ENCODE results near the gene CNPY4. TPM values are rescaled to one million over a fixed set of nuclear protein-coding genes. Genes with fewer than 3 reads are reported as not detected.

Gene CNPY4
- total RNA-seq, 1 experiment from 2014 or later, result 21.7 TPM

GRCh38 chr7:100107125-100107737, 12.2 kb upstream of the CNPY4 start:
- in situ Hi-C loops (cut with HindIII; ENCODE audit: low pct_unique_long_range_greater_than_20kb, low sequenced_read_pairs), result no loop called here
- no peak for DNase-seq (ENCODE audit: low read depth, low spot score)

DNA sequence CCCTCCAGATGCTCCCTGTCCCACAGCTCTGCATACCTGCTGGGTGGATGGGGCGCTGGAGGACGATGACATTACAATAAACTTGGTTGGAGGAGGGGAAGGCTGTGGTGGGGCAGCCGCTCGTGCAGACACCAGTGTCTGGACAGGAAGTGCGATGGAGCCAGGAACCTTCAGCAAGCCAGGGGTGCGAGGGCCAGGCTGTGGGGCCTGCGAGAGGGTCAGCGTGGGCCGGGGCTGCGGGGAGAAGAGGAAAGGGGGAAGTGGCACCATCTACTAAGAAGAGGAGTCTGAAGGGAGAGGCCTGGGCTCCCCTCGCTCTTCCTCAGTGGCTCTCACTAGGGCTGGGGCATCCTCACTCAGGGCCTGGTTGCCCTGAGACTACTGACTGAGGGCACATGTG, 11.5 kb upstream of the CNPY4 start:
- in situ Hi-C loops (cut with HindIII; ENCODE audit: low pct_unique_long_range_greater_than_20kb, low sequenced_read_pairs), result no loop called here
- no peak for DNase-seq (ENCODE audit: low read depth, low spot score)

DNA sequence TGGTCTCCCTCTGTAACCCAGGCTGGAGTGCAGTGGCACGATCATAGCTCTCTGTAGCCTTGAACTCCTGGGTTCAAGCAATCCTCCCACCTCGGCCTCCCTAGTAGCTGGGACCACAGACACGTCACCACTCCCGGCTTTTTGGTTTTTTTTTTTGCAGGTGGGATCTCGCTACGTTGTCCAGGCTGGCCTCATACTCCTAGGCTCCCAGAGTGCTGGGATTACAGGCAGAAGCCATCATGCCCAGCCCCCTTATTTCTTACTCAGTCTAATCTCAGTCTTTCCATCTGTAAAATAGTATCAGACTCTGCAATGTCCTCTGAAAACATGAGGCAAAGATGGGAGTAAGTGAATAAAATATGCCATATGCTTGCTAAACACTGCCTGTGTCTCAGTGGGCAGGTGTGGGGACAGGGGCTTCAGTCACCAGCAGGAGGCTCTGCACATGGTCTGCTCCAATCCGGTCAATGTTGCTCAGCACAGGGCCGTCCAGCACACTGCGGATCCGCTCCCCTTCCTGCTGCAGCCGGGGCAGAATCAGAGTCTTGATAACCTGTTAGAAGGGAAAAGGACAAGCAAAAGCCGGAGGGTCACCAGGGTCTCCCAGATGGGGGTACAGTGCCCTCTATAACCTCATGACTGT, 9.8 kb upstream of the CNPY4 start:
- in situ Hi-C loops (cut with HindIII; ENCODE audit: low pct_unique_long_range_greater_than_20kb, low sequenced_read_pairs), result no loop called here
- DNase-seq (ENCODE audit: low read depth, low spot score), result no peak

DNA sequence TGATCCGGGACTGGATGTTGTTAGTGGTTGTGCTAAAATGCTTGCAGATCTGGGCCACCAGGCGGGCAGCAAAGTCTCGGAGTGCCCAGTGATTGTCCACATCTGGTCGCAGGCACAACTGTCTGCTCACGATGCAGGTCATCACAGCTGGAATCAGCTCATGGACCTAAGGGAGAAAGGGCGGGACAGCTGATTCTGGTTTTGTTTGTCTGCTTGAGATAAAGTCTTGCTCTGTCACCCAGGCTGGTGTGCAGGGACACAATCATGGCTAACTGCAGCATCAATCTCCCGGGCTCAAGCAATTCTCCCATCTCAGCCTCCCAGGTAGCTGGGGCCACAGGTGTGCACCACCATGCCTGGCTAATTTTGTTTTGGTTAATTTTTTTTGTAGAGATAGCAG, 8.3 kb upstream of the CNPY4 start:
- in situ Hi-C loops (cut with HindIII; ENCODE audit: low pct_unique_long_range_greater_than_20kb, low sequenced_read_pairs), result no loop called here
- DNase-seq (ENCODE audit: low read depth, low spot score), result no peak

GRCh38 chr7:100111914-100112313, 7.5 kb upstream of the CNPY4 start:
- in situ Hi-C loops (cut with HindIII; ENCODE audit: low pct_unique_long_range_greater_than_20kb, low sequenced_read_pairs), result no loop called here
- DNase-seq (ENCODE audit: low read depth, low spot score), result no peak

- in situ Hi-C loops (cut with HindIII; ENCODE audit: low pct_unique_long_range_greater_than_20kb, low sequenced_read_pairs), result no loop called here
- DNase-seq (ENCODE audit: low read depth, low spot score), result no peak
Measured at GRCh38 chr7:100115026-100115425, 4.4 kb upstream of the CNPY4 start.

DNA sequence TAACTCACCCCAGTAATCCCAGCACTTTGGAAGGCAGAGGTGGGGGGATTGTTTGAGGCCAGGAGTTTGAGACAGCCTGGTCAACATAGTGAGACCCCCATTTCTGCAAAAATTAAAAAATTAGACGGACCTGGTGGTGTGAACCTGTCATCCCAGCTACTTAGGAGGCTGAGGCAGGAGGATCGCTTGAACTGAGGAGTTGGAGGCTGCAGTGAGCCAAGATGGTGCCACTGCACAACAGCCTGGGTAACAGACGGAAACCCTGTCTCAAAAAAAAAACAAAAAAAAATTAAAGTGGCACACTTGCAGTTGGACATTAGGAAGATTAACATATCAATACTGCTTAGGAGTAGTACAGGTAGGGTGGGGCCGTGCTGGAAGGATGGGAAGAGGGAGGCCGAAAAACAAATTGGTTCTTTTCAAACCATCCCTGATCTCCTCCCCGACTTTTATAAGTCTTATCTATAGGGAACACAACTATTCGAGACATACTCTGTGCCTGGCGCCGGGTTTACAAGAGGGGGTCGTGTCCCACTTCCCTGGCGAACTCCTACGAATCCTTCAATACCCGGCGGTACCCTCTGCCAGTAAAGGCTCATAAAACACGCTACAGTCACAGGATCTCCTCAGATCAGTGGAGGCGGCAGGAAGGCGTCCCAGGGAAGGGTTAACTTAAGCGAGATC, 904 bp upstream of the CNPY4 start:
- in situ Hi-C loops (cut with HindIII; ENCODE audit: low pct_unique_long_range_greater_than_20kb, low sequenced_read_pairs), result no loop called here
- DNase-seq (ENCODE audit: low read depth, low spot score), result peak; percentile 67

GRCh38 chr7:100119970-100120732, 717 bp downstream of the CNPY4 start:
- in situ Hi-C loops (cut with HindIII; ENCODE audit: low pct_unique_long_range_greater_than_20kb, low sequenced_read_pairs), result no loop called here

DNA sequence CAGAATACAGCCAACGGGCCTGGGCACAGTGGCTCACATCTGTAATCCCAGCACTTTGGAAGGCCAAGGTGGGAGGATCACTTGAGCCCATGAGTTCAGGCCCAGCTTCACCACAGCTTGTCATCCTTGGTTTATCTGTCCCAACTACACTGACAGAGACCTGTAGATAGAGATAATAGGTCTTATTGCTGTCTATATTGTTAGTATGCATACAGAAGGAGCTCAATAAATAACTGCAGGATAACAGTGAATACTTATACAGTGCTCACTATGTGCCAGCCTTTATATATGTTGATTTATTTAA, 1.3 kb downstream of the CNPY4 start:
- no peak for DNase-seq (ENCODE audit: low read depth, low spot score)
- in situ Hi-C loops (cut with HindIII; ENCODE audit: low pct_unique_long_range_greater_than_20kb, low sequenced_read_pairs), result no loop called here

More at GRCh38 chr7:100119970-100120732, 717 bp downstream of the CNPY4 start:
- DNase-seq (ENCODE audit: low read depth, low spot score), result peak; percentile 86

- in situ Hi-C loops (cut with HindIII; ENCODE audit: low pct_unique_long_range_greater_than_20kb, low sequenced_read_pairs), result no loop called here
- peak; percentile 96 for DNase-seq (ENCODE audit: low read depth, low spot score)
Measured at GRCh38 chr7:100122067-100122466, 2.6 kb downstream of the CNPY4 start.

DNA sequence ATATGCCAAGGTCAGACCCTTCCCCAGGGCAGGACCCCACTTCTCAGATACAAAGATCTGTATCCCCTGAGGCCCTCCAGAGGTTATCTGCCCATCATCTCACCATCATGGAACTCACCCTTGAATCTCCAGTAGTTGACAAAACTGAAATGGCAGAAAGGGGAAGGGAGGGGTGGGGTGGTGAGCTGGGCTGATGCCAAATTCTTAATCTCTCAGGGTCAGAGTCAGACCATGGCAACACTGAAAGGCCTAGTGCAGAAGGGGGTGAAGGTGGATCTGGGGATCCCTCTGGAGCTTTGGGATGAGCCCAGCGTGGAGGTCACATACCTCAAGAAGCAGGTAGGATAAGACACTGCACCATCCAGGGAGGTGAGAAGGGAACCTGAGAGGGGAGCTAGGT, 3.1 kb downstream of the CNPY4 start:
- in situ Hi-C loops (cut with HindIII; ENCODE audit: low pct_unique_long_range_greater_than_20kb, low sequenced_read_pairs), result no loop called here
- no peak for DNase-seq (ENCODE audit: low read depth, low spot score)

- in situ Hi-C loops (cut with HindIII; ENCODE audit: low pct_unique_long_range_greater_than_20kb, low sequenced_read_pairs), result no loop called here
- no peak for DNase-seq (ENCODE audit: low read depth, low spot score)
Measured at GRCh38 chr7:100124301-100125230, 5.1 kb downstream of the CNPY4 start.

DNA sequence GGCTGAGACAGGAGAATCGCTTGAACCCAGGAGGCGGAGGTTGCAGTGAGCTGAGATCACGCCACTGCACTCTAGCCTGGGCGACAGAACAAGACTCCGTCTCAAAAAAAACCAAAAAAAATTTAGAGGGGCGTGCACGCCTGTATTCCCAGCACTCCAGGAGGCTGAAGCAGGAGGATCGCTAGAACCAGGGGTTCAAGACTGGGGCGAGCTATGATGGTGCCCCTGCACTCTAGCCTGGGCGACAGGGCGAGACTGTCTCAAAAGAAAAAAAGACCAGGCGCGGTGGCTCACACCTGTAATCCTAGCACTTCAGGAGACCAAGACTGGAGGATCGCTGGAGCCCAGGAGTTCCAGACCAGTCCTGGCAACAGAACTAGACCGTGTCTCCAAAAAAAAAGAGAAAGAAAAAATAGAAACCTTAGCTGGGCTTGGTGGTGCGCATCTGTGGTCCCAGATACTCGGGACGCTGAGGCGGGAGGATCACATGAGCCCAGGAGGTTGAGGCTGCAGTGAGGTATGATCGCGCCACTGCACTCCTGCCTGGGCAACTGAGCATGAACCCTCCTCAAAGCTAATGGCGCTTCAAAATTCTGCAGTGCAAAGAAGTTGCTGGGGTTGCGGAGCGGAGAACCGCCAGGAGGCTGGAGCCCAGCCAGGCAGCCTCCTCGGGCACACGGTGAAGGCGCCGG, 7.0 kb downstream of the CNPY4 start:
- DNase-seq (ENCODE audit: low read depth, low spot score), result no peak
- in situ Hi-C loops (cut with HindIII; ENCODE audit: low pct_unique_long_range_greater_than_20kb, low sequenced_read_pairs), result no loop called here

GRCh38 chr7:100126931-100127865, 7.8 kb downstream of the CNPY4 start, which contains the start of gene MBLAC1:
Gene MBLAC1, plus strand, starts transcription at chr7:100126967. Its CDS starts 429 bp downstream, at chr7:100127396.
- in situ Hi-C loops (cut with HindIII; ENCODE audit: low pct_unique_long_range_greater_than_20kb, low sequenced_read_pairs), result no loop called here
- peak; percentile 93 for DNase-seq (ENCODE audit: low read depth, low spot score)

DNA sequence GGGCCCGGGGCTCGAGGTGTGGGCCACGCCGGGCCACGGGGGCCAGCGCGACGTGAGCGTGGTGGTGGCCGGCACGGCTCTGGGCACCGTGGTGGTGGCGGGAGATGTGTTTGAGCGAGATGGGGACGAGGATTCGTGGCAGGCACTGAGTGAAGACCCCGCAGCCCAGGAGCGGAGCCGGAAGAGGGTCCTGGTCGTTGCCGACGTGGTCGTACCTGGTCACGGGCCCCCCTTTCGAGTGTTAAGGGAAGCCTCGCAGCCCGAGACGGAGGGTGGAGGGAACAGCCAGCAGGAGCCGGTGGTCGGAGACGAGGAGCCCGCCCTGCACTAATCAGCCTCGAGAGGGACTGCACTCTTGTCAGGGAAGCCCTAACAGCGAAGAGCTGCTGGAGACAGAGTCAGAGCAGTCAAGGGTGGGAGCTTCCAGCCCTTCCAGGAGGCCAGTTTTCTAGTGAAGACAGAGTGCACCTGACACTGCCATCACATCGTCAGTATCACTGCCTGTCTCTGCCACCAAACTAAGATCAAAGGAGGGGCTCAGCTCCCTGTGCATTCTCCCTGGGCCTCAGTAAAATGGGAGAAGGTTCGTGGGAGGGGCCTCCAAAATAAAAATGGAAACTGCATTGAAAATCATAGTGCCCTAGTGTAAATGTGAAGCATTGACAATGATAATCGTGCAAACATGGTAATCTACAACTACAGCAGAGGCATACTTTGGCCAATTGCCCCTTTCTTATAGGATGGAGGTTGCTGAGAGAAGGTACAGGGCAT, 8.6 kb downstream of the CNPY4 start:
- no peak for DNase-seq (ENCODE audit: low read depth, low spot score)
- in situ Hi-C loops (cut with HindIII; ENCODE audit: low pct_unique_long_range_greater_than_20kb, low sequenced_read_pairs), result no loop called here

Measured in SK-MEL-5 (cell line).